Astrocyte (in vitro differentiated cells and primary cell): ENCODE data around the gene PCDHGB3. TPM values are rescaled to one million over a fixed set of nuclear protein-coding genes. Genes with fewer than 3 reads are reported as not detected.

Experiments
- DNase-seq: peaks from one replicate; pipeline ENCODE4 v3.0.0-alpha.2; 2010; ENCODE audit warnings: low read depth
- FAIRE-seq: peaks from 2 replicates; lab custom pipeline; 2011; peaks lifted over from hg19 to GRCh38; lab: Jason Lieb, UNC
- H2AFZ ChIP-seq: 2 replicates; pipeline ENCODE4 v1.6.0; 2012; ENCODE audit warnings: low read depth, low read length, inconsistent platforms
- H3K27ac ChIP-seq: 2 replicates; pipeline ENCODE4 v1.5.1; 2011; ENCODE audit warnings: low read depth, low read length, inconsistent platforms
- H3K27me3 ChIP-seq: 2 replicates; pipeline ENCODE4 v1.6.0; 2011; ENCODE audit warnings: low read length, inconsistent platforms; ENCODE audit not compliant: insufficient read depth
- H3K36me3 ChIP-seq: 2 replicates; pipeline ENCODE4 v1.5.1; 2011; ENCODE audit warnings: low read length, inconsistent platforms; ENCODE audit not compliant: insufficient read depth
- H3K4me1 ChIP-seq: 2 replicates; pipeline ENCODE4 v1.5.1; 2011; ENCODE audit warnings: low read length, inconsistent platforms; ENCODE audit not compliant: insufficient read depth
- H3K4me2 ChIP-seq: 2 replicates; pipeline ENCODE4 v1.6.0; 2012; ENCODE audit warnings: low read length, inconsistent platforms
- H3K4me3 ChIP-seq: 2 replicates; pipeline ENCODE4 v1.5.1; 2011; ENCODE audit warnings: low read depth, mild to moderate bottlenecking, low read length, inconsistent platforms; ENCODE audit not compliant: insufficient read depth
- H3K79me2 ChIP-seq: 2 replicates; pipeline ENCODE4 v1.6.0; 2012; ENCODE audit warnings: mild to moderate bottlenecking, low read length, inconsistent platforms; ENCODE audit not compliant: insufficient read depth
- H3K9ac ChIP-seq: 2 replicates; pipeline ENCODE4 v1.6.0; 2012; ENCODE audit warnings: mild to moderate bottlenecking, low read length, inconsistent platforms
- H3K9me3 ChIP-seq: 2 replicates; pipeline ENCODE4 v1.5.1; 2012; ENCODE audit warnings: low read depth, mild to moderate bottlenecking, low read length, inconsistent platforms; ENCODE audit not compliant: insufficient read depth
- H4K20me1 ChIP-seq: 2 replicates; pipeline ENCODE4 v1.6.0; 2012; ENCODE audit warnings: low read length, inconsistent platforms; ENCODE audit not compliant: insufficient read depth
- H3K27ac Mint-ChIP-seq: one replicate; pipeline ENCODE4 v1.8.0; 2021; ENCODE audit warnings: mild to moderate bottlenecking, mixed read lengths; ENCODE audit not compliant: unreplicated experiment
- H3K27me3 Mint-ChIP-seq: one replicate; pipeline ENCODE4 v1.8.0; 2021; ENCODE audit warnings: low read depth, mixed read lengths; ENCODE audit not compliant: unreplicated experiment
- H3K36me3 Mint-ChIP-seq: one replicate; pipeline ENCODE4 v1.8.0; 2021; ENCODE audit warnings: low read depth, mixed read lengths; ENCODE audit not compliant: unreplicated experiment
- H3K4me1 Mint-ChIP-seq: one replicate; pipeline ENCODE4 v1.8.0; 2021; ENCODE audit warnings: low read depth, mixed read lengths; ENCODE audit not compliant: unreplicated experiment
- H3K4me3 Mint-ChIP-seq: one replicate; pipeline ENCODE4 v1.8.0; 2021; ENCODE audit warnings: mild to moderate bottlenecking, moderate library complexity, mixed read lengths; ENCODE audit not compliant: unreplicated experiment
- H3K9me3 Mint-ChIP-seq: one replicate; pipeline ENCODE4 v1.8.0; 2021; ENCODE audit warnings: mild to moderate bottlenecking, mixed read lengths; ENCODE audit not compliant: unreplicated experiment
- CTCF ChIP-seq: IDR thresholded peaks from 2 replicates; pipeline ENCODE4 v1.5.1; 2011; ENCODE audit warnings: low read depth, mild to moderate bottlenecking, inconsistent platforms, low read length, moderate library complexity; ENCODE audit not compliant: insufficient read depth
- EZH2 ChIP-seq: IDR thresholded peaks from 2 replicates; pipeline ENCODE4 v1.6.1; 2012; ENCODE audit warnings: mild to moderate bottlenecking, low read length, inconsistent platforms; ENCODE audit not compliant: insufficient read depth
- total RNA-seq: library from RNA; stranded (reverse); gene quantifications from 2 replicates; pipeline ENCODE4 v1.2.1, GENCODE V29; 2021

Gene PCDHGB3
- total RNA-seq, 1 donor from 2014 or later = 0.14 TPM

DNA sequence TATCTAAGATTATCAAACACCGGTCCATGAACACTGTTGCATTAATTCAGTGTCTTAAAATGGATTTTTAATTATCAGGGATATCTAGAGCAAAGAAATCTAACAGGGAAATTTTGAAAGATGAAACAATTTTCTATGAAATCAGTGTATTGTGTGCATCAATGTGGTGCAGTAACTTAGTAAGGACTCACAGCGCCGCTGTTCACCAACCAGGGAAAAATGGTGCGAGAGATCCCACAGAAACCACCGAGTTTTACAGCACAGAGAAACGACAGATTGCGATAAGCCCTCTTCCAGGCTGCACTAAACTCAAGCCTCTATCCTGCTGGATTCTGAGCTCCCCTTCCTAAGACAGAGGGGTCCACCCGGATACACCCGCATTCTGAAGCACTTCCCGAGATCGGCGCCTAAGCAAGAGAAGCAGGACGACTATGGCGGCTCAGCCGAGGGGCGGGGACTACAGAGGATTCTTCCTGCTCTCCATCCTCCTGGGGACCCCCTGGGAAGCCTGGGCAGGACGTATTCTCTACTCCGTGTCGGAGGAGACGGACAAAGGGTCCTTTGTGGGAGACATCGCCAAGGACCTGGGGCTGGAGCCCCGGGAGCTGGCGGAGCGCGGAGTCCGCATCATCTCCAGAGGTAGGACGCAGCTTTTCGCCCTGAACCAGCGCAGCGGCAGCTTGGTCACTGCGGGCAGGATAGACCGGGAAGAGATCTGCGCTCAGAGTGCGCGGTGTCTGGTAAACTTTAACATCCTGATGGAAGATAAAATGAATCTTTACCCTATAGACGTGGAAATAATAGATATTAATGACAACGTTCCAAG, 12.6 kb downstream of the PCDHGB3 start, which contains the start of gene PCDHGA7:
TSS of gene PCDHGA7 (plus strand) at position 274 of the 826 bp plus-strand sequence. CDS start at position 432, 158 bp downstream.
- peaks cover 5% of the 10 kb centered on the region for H3K36me3 Mint-ChIP-seq
- no peaks in the 10 kb centered on the region for H3K4me1 ChIP-seq
- H3K27me3 Mint-ChIP-seq = no peaks in the 10 kb centered on the region
- DNase-seq (peak; percentile 30), FAIRE-seq (no peak)
- H4K20me1 ChIP-seq = no peaks in the 10 kb centered on the region
- peak within 1 kb of the TSS; percentile 70 for H2AFZ ChIP-seq
- H3K4me2 ChIP-seq = peak within 1 kb of the TSS; percentile 80
- H3K4me3 Mint-ChIP-seq = peak within 1 kb of the TSS; percentile 79
- no peak within 1 kb of the TSS for H3K27ac ChIP-seq
- H3K9me3 ChIP-seq = peaks cover 27% of the 10 kb centered on the region
- TF ChIP-seq CTCF = peak; percentile 43
- TF ChIP-seq EZH2 = no peak
- peak within 1 kb of the TSS; percentile 74 for H3K9ac ChIP-seq
- no peaks in the 10 kb centered on the region for H3K27me3 ChIP-seq
- H3K4me1 Mint-ChIP-seq = no peaks in the 10 kb centered on the region
- no peaks in the 10 kb centered on the region for H3K36me3 ChIP-seq
- H3K4me3 ChIP-seq = peak within 1 kb of the TSS; percentile 62
- H3K9me3 Mint-ChIP-seq = peaks cover 9% of the 10 kb centered on the region
- no peaks in the 10 kb centered on the region for H3K79me2 ChIP-seq
- H3K27ac Mint-ChIP-seq = no peak within 1 kb of the TSS

DNA sequence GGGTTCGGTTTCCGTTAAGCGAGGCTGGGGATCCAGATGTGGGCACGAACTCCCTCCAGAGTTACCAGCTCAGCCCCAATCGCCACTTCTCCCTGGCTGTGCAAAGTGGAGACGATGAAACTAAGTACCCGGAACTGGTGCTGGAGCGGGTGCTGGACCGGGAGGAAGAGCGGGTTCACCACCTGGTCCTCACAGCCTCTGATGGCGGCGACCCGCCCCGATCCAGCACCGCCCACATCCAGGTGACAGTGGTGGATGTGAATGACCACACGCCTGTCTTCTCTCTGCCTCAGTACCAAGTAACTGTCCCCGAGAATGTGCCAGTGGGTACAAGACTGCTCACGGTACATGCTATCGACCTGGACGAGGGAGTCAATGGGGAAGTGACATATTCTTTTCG, 13.3 kb downstream of the PCDHGB3 start:
- no peak overlapping the region for H2AFZ ChIP-seq
- peaks cover 12% of the 10 kb centered on the region for H3K9me3 Mint-ChIP-seq
- H3K79me2 ChIP-seq = no peaks in the 10 kb centered on the region
- FAIRE-seq (no peak), DNase-seq (no peak)
- TF ChIP-seq EZH2 = no peak
- TF ChIP-seq CTCF = no peak
- no peak overlapping the region for H3K4me3 Mint-ChIP-seq
- H3K4me3 ChIP-seq = peak overlapping the region; percentile 62
- no peaks in the 10 kb centered on the region for H4K20me1 ChIP-seq
- H3K36me3 ChIP-seq = no peaks in the 10 kb centered on the region
- H3K36me3 Mint-ChIP-seq = peaks cover 7% of the 10 kb centered on the region
- H3K4me1 Mint-ChIP-seq = no peaks in the 10 kb centered on the region
- peaks cover 30% of the 10 kb centered on the region for H3K9me3 ChIP-seq
- no peaks in the 10 kb centered on the region for H3K27me3 Mint-ChIP-seq
- H3K4me2 ChIP-seq = peak overlapping the region; percentile 80
- H3K27me3 ChIP-seq = no peaks in the 10 kb centered on the region
- no peak overlapping the region for H3K9ac ChIP-seq
- H3K27ac ChIP-seq = no peak overlapping the region
- no peaks in the 10 kb centered on the region for H3K4me1 ChIP-seq
- H3K27ac Mint-ChIP-seq = no peak overlapping the region
